B cell (primary cell): ENCODE data around the gene CFLAR. TPM values are rescaled to one million over a fixed set of nuclear protein-coding genes. Genes with fewer than 3 reads are reported as not detected.

Experiments used
- ATAC-seq: fragments of 200-7000 bp; cut with Tn5 transposase; one replicate; pipeline ENCODE4 v1.10.0; 2021; ENCODE audit warnings: low read depth, mild to moderate bottlenecking, moderate number of reproducible peaks, moderate library complexity
- CTCF ChIA-PET: fragments of 350-600 bp; sonication (Branson Sonifier 250); formaldehyde crosslinking; loops from one replicate; lab custom pipeline; 2021; ENCODE audit warnings: antibody characterized with exemption, inconsistent platforms; lab: Charles Lee
- POLR2A ChIA-PET: fragments of 350-600 bp; sonication (Branson Sonifier 250); formaldehyde crosslinking; loops from one replicate; lab custom pipeline; 2021; ENCODE audit warnings: antibody characterized with exemption; lab: Charles Lee
- DNase-seq: peaks from one replicate; pipeline ENCODE4 v3.0.0; 2013
- H2AFZ ChIP-seq: 2 replicates; pipeline ENCODE4 v1.6.1; 2012; ENCODE audit warnings: mild to moderate bottlenecking, low read depth, low read length; ENCODE audit not compliant: insufficient read depth, poor library complexity, severe bottlenecking
- H3K27ac ChIP-seq, 2 donors: 1 replicate in 1 of 2; 2 replicates in 1 of 2; pipeline ENCODE4 v1.5.1; 2012 to 2013; ENCODE audit warnings: low read length in 2 of 2, mild to moderate bottlenecking in 2 of 2, moderate library complexity in 1 of 2
- H3K27me3 ChIP-seq, 4 experiments: fragments of 200-600 bp in 1 of 4; sonication (generic) in 1 of 4; replicated peaks in 1 of 4; 1 replicate in 2 of 4; 2 replicates in 2 of 4; pipeline versions ENCODE4 v1.6.1 to v1.7.0; 2013 to 2016; ENCODE audit warnings: low read length in 3 of 4, mild to moderate bottlenecking in 2 of 4, mixed read lengths in 1 of 4, moderate library complexity in 1 of 4; ENCODE audit not compliant: insufficient read depth in 4 of 4, control insufficient read depth in 3 of 4; ENCODE audit errors: control extremely low read depth in 1 of 4
- H3K36me3 ChIP-seq, 2 experiments: replicated peaks in 1 of 2; 1 replicate in 1 of 2; 2 replicates in 1 of 2; pipeline versions ENCODE4 v1.6.1 to v1.7.1; 2013; ENCODE audit warnings: low read length in 1 of 2; ENCODE audit not compliant: insufficient read depth in 2 of 2, control insufficient read depth in 1 of 2; ENCODE audit errors: control extremely low read depth in 1 of 2, extremely low read depth in 1 of 2
- H3K4me1 ChIP-seq, 2 donors: fragments of 200-600 bp in 1 of 2; sonication (generic) in 1 of 2; 1 replicate in 1 of 2; 2 replicates in 1 of 2; pipeline versions ENCODE4 v1.5.1 to v1.6.1; 2013 to 2017; ENCODE audit warnings: low read length in 2 of 2; ENCODE audit not compliant: control insufficient read depth in 2 of 2, insufficient read depth in 2 of 2
- H3K4me2 ChIP-seq: replicated peaks from 2 replicates; pipeline ENCODE3; 2012; ENCODE audit warnings: mild to moderate bottlenecking, low read depth, low read length; ENCODE audit not compliant: poor library complexity, severe bottlenecking
- H3K4me3 ChIP-seq, 5 experiments: fragments of 200-600 bp in 1 of 5; sonication (generic) in 1 of 5; 1 replicate in 3 of 5; 2 replicates in 2 of 5; pipeline versions ENCODE4 v1.5.1 to v1.7.0; 2011 to 2016; ENCODE audit warnings: low read length in 4 of 5, mild to moderate bottlenecking in 4 of 5, low read depth in 2 of 5, control low read depth in 1 of 5, moderate library complexity in 1 of 5; ENCODE audit not compliant: insufficient read depth in 1 of 5; ENCODE audit errors: control extremely low read depth in 1 of 5, extremely low read depth in 1 of 5
- H3K79me2 ChIP-seq: fragments of 200-600 bp; sonication (generic); one replicate; pipeline ENCODE4 v1.6.0; 2016; ENCODE audit warnings: low read length; ENCODE audit not compliant: control insufficient read depth, insufficient read depth
- H3K9ac ChIP-seq: fragments of 200-600 bp; sonication (generic); 2 replicates; pipeline ENCODE4 v1.6.1; 2017; ENCODE audit warnings: mild to moderate bottlenecking, low read length, moderate library complexity
- H3K9me3 ChIP-seq, 3 donors: one replicate each; pipeline versions ENCODE4 v1.6.1 to v1.7.1; 2013; ENCODE audit warnings: low read length in 2 of 3; ENCODE audit not compliant: control insufficient read depth in 2 of 3, insufficient read depth in 1 of 3; ENCODE audit errors: control extremely low read depth in 1 of 3
- H4K20me1 ChIP-seq: 2 replicates; pipeline ENCODE4 v1.6.0; 2012; ENCODE audit warnings: mild to moderate bottlenecking, low read length; ENCODE audit not compliant: insufficient read depth, control insufficient read depth, poor library complexity, severe bottlenecking
- H3K27ac Mint-ChIP-seq: one replicate; pipeline ENCODE4 v1.8.0; 2021; ENCODE audit warnings: mixed read lengths
- H3K27me3 Mint-ChIP-seq: one replicate; pipeline ENCODE4 v1.8.0; 2021; ENCODE audit warnings: mixed read lengths
- H3K4me1 Mint-ChIP-seq: one replicate; pipeline ENCODE4 v1.8.0; 2021; ENCODE audit warnings: mixed read lengths
- H3K4me3 Mint-ChIP-seq: one replicate; pipeline ENCODE4 v1.8.0; 2021; ENCODE audit warnings: mixed read lengths
- H3K9me3 Mint-ChIP-seq: one replicate; pipeline ENCODE4 v1.8.0; 2022; ENCODE audit warnings: mixed read lengths; ENCODE audit not compliant: insufficient read depth
- EZH2 ChIP-seq: IDR thresholded peaks from 2 replicates; pipeline ENCODE4 v1.6.1; 2012; ENCODE audit warnings: borderline replicate concordance, low read depth, mild to moderate bottlenecking, moderate library complexity, low read length; ENCODE audit not compliant: insufficient read depth, poor library complexity, severe bottlenecking
- WGBS: methylation state at CpG from one replicate; pipeline ENCODE4 v1.1.5; 2013; ENCODE audit warnings: missing lambda C conversion rate; ENCODE audit not compliant: insufficient coverage; 5-methylcytosine and 5-hydroxymethylcytosine counted together
- intact Hi-C: fragments of 100-400 bp; cut with micrococcal nuclease; formaldehyde crosslinking; loops from one replicate; pipeline ENCODE4 v1.10.0; 2022
- polyA plus RNA-seq: library from polyadenylated mRNA; depleted of rRNA; stranded (reverse); fragments of >200 nt; gene quantifications from 2 replicates; pipeline ENCODE4 v1.2.3, GENCODE V29; 2012
- total RNA-seq, 2 donors: library from RNA; stranded (reverse); fragments of 120-200 nt in 1 of 2; gene quantifications; 1 replicate in 1 of 2; 2 replicates in 1 of 2; pipeline versions ENCODE4 v1.2.3 to v1.2.4, GENCODE V29; 2013 to 2022
- TF ChIP-seq, protein P1 (sequence below): fragments of 200-600 bp; IDR thresholded peaks from one replicate; pipeline ENCODE4 v1.8.0; 2022; ENCODE audit warnings: antibody characterized with exemption, mild to moderate bottlenecking

Gene CFLAR
- total and polyA plus RNA-seq, 2 donors (not counting 1 experiment from before 2014, with no cell fraction given): 58.4 to 216 TPM

DNA sequence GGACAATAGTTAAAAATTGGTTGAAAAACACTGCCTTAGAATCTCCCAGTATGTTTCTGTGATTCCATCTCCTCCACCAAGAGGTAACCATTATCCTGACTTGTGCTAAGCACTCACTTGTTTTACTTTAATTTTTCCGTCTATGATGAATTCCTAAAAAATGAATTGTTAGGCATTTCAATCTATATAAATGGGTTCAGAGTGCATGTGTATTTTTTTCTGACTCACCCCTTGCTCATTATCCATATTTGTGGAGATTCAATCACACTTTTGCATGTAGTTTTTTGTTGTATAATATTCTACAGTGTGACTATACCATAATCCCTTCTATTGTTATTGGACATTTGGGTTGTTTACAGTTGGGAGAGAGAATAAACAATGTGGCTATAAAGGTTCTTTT lies 42.9 kb upstream of the CFLAR start:
- H3K79me2 ChIP-seq: peaks cover 75% of the 10 kb centered on the region
- H3K4me3 ChIP-seq: no peak overlapping the region
- POLR2A ChIA-PET: no interaction called here
- intact Hi-C loops: no loop called here
- Mint-ChIP-seq H3K4me1 (peaks cover 35% of the 10 kb centered on the region), H3K4me3 (peak overlapping the region; percentile 51), H3K27me3 (no peaks in the 10 kb centered on the region), H3K9me3 (no peaks in the 10 kb centered on the region), H3K27ac (no peak overlapping the region)
- peaks cover 0 to 3% (median 0%) of the 10 kb centered on the region in 3 donors for H3K9me3 ChIP-seq
- H2AFZ ChIP-seq: no peak overlapping the region
- peak overlapping the region; percentile 87 for H3K4me2 ChIP-seq
- H3K27me3 ChIP-seq: no peaks in the 10 kb centered on the region
- no peak overlapping the region for H3K27ac ChIP-seq
- H3K4me1 ChIP-seq: peaks cover 18 to 27% of the 10 kb centered on the region in 2 donors
- TF ChIP-seq, protein P1, sequence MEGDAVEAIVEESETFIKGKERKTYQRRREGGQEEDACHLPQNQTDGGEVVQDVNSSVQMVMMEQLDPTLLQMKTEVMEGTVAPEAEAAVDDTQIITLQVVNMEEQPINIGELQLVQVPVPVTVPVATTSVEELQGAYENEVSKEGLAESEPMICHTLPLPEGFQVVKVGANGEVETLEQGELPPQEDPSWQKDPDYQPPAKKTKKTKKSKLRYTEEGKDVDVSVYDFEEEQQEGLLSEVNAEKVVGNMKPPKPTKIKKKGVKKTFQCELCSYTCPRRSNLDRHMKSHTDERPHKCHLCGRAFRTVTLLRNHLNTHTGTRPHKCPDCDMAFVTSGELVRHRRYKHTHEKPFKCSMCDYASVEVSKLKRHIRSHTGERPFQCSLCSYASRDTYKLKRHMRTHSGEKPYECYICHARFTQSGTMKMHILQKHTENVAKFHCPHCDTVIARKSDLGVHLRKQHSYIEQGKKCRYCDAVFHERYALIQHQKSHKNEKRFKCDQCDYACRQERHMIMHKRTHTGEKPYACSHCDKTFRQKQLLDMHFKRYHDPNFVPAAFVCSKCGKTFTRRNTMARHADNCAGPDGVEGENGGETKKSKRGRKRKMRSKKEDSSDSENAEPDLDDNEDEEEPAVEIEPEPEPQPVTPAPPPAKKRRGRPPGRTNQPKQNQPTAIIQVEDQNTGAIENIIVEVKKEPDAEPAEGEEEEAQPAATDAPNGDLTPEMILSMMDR: no peak
- no peak for TF ChIP-seq EZH2
- peak overlapping the region; percentile 90 for H3K9ac ChIP-seq
- H3K36me3 ChIP-seq: peaks cover 0 to 1% of the 10 kb centered on the region in 2 experiments
- DNase-seq: no peak
- no peak for ATAC-seq
- no peaks in the 10 kb centered on the region for H4K20me1 ChIP-seq
- no CpG with 5 or more reads among the region's 1 CpG for WGBS
- CTCF ChIA-PET: no interaction called here

DNA sequence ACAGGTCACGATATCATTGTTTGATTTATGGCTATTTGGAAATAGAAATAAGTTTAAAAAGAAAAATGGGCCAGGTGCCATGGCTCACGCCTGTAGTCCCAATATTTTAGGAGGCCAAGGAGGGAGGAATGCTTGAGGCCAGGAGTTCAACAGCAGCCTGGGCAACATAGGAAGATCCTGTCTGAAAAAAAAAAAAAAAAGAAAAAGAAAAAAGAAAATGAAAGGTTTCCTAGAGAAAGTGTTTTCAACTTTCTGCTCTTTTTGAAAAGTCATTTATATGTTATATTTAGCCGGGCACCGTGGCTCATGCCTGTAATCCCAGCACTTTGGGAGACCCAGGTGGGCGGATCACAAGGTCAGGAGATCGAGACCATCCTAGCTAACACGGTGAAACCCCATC lies 41.0 kb upstream of the CFLAR start:
- Histone ChIP-seq H3K27me3 (no peaks in the 10 kb centered on the region), H3K27ac (no peak overlapping the region), H3K79me2 (peaks cover 65% of the 10 kb centered on the region), H3K4me2 (no peak overlapping the region), H2AFZ (no peak overlapping the region), H3K4me1 (peaks cover 18% of the 10 kb centered on the region in 2 donors), H3K9ac (no peak overlapping the region), H4K20me1 (no peaks in the 10 kb centered on the region), H3K9me3 (peaks cover 0 to 3% (median 0%) of the 10 kb centered on the region in 3 donors), H3K36me3 (peaks cover 0 to 7% of the 10 kb centered on the region in 2 experiments), H3K4me3 (no peak overlapping the region)
- ChIA-PET POLR2A (interaction anchor here (0.5 kb wide), 1 partner anchor 11 kb away, joined by 3 read pairs; no protein-coding TSS in a partner anchor), CTCF (no interaction called here)
- no peaks in the 10 kb centered on the region for H3K9me3 Mint-ChIP-seq
- no peak overlapping the region for H3K27ac Mint-ChIP-seq
- H3K4me3 Mint-ChIP-seq: no peak overlapping the region
- peaks cover 23% of the 10 kb centered on the region for H3K4me1 Mint-ChIP-seq
- DNase-seq (no peak), ATAC-seq (no peak)
- intact Hi-C loops: no loop called here
- TF ChIP-seq EZH2: no peak
- TF ChIP-seq, protein P1: no peak
- no peaks in the 10 kb centered on the region for H3K27me3 Mint-ChIP-seq
- WGBS: 100% methylated on average over 2 of the region's 7 CpGs
